GM18520 (cell line): ENCODE results near the gene AARS2.
"Not testable (repeated sequence)": the region's sequence is repeated elsewhere in the genome, so short reads cannot be mapped to it uniquely, and the experiment has no call there.

Experiments
- ATAC-seq: cut with Tn5 transposase; IDR thresholded peaks from one replicate; pipeline ENCODE4 v1.9.1; 2021; ENCODE audit not compliant: unreplicated experiment

Gene AARS2

GRCh38 chr6:44332585-44332984 is 19.4 kb upstream of the AARS2 start:
- no peak for ATAC-seq

- ATAC-seq, result no peak
Measured at GRCh38 chr6:44329858-44330257, 16.7 kb upstream of the AARS2 start.

DNA sequence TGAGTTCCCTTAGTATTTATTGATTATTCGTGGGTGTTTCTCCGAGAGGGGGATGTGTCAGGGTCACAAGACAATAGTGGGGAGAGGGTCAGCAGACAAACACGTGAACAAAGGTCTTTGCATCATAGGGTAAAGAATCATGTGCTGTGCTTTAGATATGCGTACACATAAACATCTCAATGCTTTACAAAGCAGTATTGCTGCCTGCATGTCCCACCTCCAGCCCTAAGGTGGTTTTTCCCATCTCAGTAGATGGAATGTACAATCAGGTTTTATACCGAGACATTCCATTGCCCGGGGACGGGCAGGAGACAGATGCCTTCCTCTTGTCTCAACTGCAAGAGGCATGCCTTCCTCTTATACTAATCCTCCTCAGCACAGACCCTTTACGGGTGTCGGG is 15.1 kb upstream of the AARS2 start:
- ATAC-seq, result not testable (repeated sequence)

GRCh38 chr6:44327760-44328159 is 14.6 kb upstream of the AARS2 start:
- no peak for ATAC-seq

- ATAC-seq, result no peak
Measured at GRCh38 chr6:44327096-44327495, 13.9 kb upstream of the AARS2 start.

DNA sequence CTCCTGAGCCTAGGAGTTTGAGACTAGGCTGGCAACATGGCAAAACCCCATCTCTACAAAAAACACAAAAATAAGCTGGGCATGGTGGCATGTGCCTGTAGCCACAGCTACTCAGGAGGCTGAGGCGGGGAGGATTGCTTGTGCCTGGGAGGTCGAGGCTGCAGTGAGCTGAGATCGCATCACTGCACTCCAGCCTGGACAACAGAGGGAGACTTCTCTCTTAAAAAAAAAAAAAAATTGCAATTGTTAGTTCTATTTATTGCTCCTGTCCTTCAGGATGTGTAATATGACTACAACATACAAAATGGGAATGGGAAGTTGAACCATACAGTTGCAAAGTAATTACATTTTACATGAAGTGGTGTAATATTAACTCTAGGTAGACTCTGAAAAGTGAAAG is 8.1 kb upstream of the AARS2 start:
- no peak for ATAC-seq

DNA sequence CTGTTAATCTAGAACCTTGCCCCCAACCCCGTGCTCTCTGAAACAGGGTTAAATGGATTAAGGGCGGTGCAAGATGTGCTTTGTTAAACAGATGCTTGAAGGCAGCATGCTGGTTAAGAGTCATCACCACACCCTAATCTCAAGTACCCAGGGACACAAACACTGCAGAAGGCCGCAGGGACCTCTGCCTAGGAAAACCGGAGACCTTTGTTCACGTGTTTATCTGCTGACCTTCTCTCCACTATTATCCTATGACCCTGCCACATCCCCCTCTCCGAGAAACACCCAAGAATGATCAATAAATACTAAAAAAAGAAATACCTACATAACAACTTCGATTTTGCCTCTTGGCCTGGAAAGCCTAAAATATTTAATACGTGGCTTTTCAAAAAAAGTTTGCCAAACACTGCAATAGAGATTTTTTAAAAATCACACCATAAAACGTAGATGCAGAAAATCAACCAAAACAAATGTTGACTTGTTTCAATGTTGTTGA is 4.0 kb upstream of the AARS2 start:
- not testable (repeated sequence) for ATAC-seq

- no peak for ATAC-seq
Measured at GRCh38 chr6:44316481-44316880, 3.3 kb upstream of the AARS2 start.

DNA sequence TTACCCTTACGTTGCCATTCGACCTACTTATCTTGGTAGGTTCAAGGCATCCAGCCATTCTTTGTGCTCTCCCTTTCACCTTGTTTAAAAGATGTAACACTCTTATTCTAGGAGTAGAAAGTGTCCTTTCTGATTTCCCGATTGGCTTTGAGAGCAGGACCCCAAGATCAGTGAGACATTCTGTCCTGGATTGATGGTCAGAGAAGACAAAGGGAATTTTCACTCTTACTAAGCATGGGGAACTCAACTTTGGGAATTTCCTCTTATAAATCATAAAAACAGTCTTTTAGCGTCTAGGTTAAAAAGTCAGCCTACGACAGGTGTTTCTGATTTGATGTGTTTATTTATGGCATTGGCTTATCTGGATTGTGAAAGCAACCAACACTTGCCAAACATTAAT is 2.8 kb upstream of the AARS2 start:
- no peak for ATAC-seq

DNA sequence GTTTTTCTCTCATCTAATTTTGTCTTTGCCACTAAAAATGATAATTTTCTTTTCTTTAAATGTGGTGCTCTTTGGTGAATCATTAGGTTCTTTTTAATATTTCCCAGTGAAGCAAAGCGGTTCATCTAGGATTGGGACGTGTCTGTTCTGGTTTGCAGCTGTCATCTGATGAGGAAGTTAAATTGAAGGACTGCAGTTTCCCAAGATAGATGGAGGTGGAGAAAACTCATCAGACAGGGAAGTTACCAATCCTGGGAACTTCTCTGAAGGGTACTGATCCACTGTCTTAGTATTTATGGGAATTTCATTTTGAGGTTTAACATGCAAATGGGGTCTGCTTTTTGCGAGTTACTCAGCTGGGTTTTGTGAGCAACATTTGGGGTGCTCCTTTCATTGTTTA is 2.4 kb upstream of the AARS2 start:
- no peak for ATAC-seq

- ATAC-seq, result not testable (repeated sequence)
Measured at GRCh38 chr6:44314657-44315056, 1.5 kb upstream of the AARS2 start.

- ATAC-seq, result no peak
Measured at GRCh38 chr6:44311767-44312166, 1.4 kb downstream of the AARS2 start.

GRCh38 chr6:44311304-44311703 is 1.8 kb downstream of the AARS2 start:
- no peak for ATAC-seq

GRCh38 chr6:44310241-44310640 is 2.9 kb downstream of the AARS2 start:
- no peak for ATAC-seq

- no peak for ATAC-seq
Measured at GRCh38 chr6:44309631-44310030, 3.5 kb downstream of the AARS2 start.

DNA sequence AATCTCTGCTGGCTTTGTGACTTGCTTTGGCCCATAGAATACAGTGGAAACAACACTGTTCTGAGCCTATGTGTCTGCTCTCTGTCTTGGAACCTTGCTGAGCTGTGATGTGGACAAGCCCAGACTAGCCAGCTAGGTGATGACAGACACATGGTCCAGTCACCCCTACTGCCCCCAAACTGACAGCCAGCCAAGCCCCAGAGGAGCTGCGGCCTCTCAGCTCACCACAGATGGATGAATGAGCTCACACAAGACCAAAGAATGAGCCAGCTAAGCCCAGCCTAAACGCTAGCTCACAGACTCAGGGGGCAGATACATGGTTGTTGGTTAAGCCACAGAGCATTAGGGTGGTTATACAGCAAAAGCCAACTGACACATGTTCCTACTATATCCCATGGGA is 4.1 kb downstream of the AARS2 start:
- no peak for ATAC-seq

DNA sequence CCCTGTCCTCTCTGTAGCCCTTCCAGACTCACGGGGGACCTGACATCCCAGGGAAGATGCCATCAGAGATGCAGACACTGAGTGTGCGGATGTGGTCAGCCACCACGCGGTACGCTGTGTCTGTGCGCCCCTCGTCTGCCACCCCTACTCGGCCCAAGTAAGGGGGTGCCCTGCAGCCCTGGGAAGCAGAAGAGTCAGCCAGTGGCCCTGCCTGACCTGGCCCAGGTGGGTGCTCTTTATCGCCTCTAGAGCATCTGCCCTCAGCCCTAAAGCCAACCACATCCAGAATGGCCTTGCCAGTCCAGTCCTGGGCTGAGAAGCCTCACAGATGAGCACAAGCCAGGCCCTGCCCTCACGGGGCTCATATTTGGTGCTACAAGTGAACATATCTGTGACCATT is 5.9 kb downstream of the AARS2 start:
- no peak for ATAC-seq

GRCh38 chr6:44306710-44307109 is 6.4 kb downstream of the AARS2 start:
- ATAC-seq, result no peak

DNA sequence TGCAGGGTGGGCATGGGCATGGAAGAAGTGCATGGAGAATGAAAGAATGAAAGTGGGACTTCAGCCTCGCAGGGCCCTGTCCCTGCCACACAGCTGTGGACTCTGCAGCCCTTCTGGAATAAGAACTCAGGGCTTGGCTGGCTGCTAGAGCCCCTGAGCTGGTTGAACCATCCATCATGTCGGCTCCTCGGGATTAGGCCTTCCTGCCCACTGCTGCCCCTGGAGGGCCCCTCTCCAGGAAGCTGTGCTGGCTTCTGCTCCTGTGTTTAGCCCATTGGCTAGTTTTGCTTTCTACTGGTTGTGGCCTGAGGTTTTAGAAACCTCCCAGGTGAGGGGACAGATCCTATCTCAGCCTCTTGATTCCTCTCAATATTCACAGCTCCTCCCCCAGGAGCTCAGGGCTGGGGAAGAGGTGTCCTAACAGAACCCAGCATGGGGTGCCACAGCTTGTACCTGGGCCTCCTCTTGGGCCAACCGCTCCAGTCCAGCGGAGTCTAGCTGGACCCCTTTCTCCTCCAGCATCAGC is 7.9 kb downstream of the AARS2 start:
- ATAC-seq, result no peak

GRCh38 chr6:44304282-44305199 is 8.6 kb downstream of the AARS2 start:
- ATAC-seq, result no peak

GRCh38 chr6:44303842-44304241 is 9.3 kb downstream of the AARS2 start:
- ATAC-seq, result no peak

GRCh38 chr6:44302856-44303255 is 10.3 kb downstream of the AARS2 start:
- no peak for ATAC-seq
